Measurements from ENCODE around the gene DNM3. TPM values are rescaled to one million over a fixed set of nuclear protein-coding genes. Genes with fewer than 3 reads are reported as not detected.
A peak's percentile ranks its signal among the peaks of the same experiment; 100 is the strongest.

DNM3 gene
- total and polyA plus RNA-seq, 9 of the 15 experiments (the other 6 are each of a cell fraction or from before 2014, with no cell fraction given): 0.08 to 0.36 (median 0.22) TPM; not detected in 1

GRCh38 chr1:171904778-171905450 lies 63.6 kb downstream of the DNM3 start:
- ATAC-seq (peak; percentile 39), DNase-seq (ENCODE audit: extremely low read depth in 1 of 4, low spot score in 3 of 4) (no peak), FAIRE-seq (no peak)
- no peak overlapping the region for H2AFZ ChIP-seq (ENCODE audit: low read depth, low read length)
- H3K27me3 ChIP-seq (ENCODE audit: control insufficient read depth in 2 of 2, insufficient read depth in 2 of 2, low read length in 2 of 2): peaks cover 3 to 5% of the 10 kb centered on the region in 2 experiments; a peak in 2 of 5 replicates
- no TSS peak for BruUV-seq (replicated peaks)
- CTCF ChIA-PET (ENCODE audit: low intra/inter-chr PET ratio): no interaction called here
- WGBS (ENCODE audit: insufficient coverage, low coverage, missing lambda C conversion rate): under 1% methylated on average over 5 of the region's 5 CpGs
- H3K9me3 ChIP-seq (replicated peaks; ENCODE audit: control insufficient read depth, insufficient read depth, low read depth, low read length): no peaks in the 10 kb centered on the region
- H3K9ac ChIP-seq (ENCODE audit: insufficient read depth in 1 of 2, low read depth in 2 of 2, low read length in 2 of 2): no peak overlapping the region
- no peaks in the 10 kb centered on the region for H3K36me3 ChIP-seq (ENCODE audit: control insufficient read depth, insufficient read depth, low read length)
- H3K79me2 ChIP-seq (ENCODE audit: control insufficient read depth, insufficient read depth, low read length): no peaks in the 10 kb centered on the region
- no peaks in the 10 kb centered on the region for H3K9me1 ChIP-seq (ENCODE audit: control insufficient read depth, insufficient read depth, low read length)
- no peaks in the 10 kb centered on the region for H3K4me1 ChIP-seq (replicated peaks in 1 of 2; ENCODE audit: control insufficient read depth in 2 of 2, insufficient read depth in 2 of 2, low read length in 2 of 2)
- H4K20me1 ChIP-seq (replicated peaks; ENCODE audit: control insufficient read depth, insufficient read depth, low read length): no peaks in the 10 kb centered on the region
- POLR2A ChIA-PET: interaction anchor here (0.7 kb wide), 1 partner anchor 15 kb away, joined by 3 read pairs; no protein-coding TSS in a partner anchor
- no peak overlapping the region for H3K27ac ChIP-seq (ENCODE audit: extremely low read depth, low read depth, low read length)
- H3K4me2 ChIP-seq (ENCODE audit: insufficient read depth, low read length): no peak overlapping the region
- no peak overlapping the region for H3K4me3 ChIP-seq
- intact Hi-C loops (cut with micrococcal nuclease): no loop called here
- in situ Hi-C loops (cut with MboI): no loop called here
- TF ChIP-seq RAD21 (CRISPR knock-in tag; conservative IDR thresholded peaks at IDR 0.05 in 1 of 2, IDR thresholded peaks at IDR 0.05 in 1 of 2) (no peak), CCAR2 (IDR thresholded peaks at IDR 0.05; ENCODE audit: low read depth, low read length) (no peak), EGR1 (conservative IDR thresholded peaks at IDR 0.05) (no peak), ATF3 (IDR thresholded peaks at IDR 0.05) (peak; percentile 77), ATF3 (CRISPR knock-in tag; conservative IDR thresholded peaks at IDR 0.05) (no peak), ZNF175 (CRISPR knock-in tag; IDR thresholded peaks at IDR 0.05; ENCODE audit: low read depth) (no peak), PATZ1 (CRISPR knock-in tag; IDR thresholded peaks at IDR 0.05; ENCODE audit: borderline replicate concordance) (no peak), E4F1 (CRISPR knock-in tag; IDR thresholded peaks at IDR 0.05; ENCODE audit: borderline replicate concordance) (no peak), GTF2A2 (tag; IDR thresholded peaks at IDR 0.05) (no peak), MEIS2 (IDR thresholded peaks at IDR 0.05; ENCODE audit: partially characterized antibody) (no peak), MTA3 (IDR thresholded peaks at IDR 0.05; ENCODE audit: borderline replicate concordance) (no peak), SIN3B (IDR thresholded peaks at IDR 0.05; ENCODE audit: low read depth) (no peak), POLR2B (IDR thresholded peaks at IDR 0.05; ENCODE audit: low read depth, partially characterized antibody) (no peak), FOXM1 (IDR thresholded peaks at IDR 0.05; ENCODE audit: low read depth) (no peak), FOXM1 (CRISPR knock-in tag; IDR thresholded peaks at IDR 0.05; ENCODE audit: low read depth) (no peak), RFX1 (IDR thresholded peaks at IDR 0.05) (no peak), ASH1L (IDR thresholded peaks at IDR 0.05; ENCODE audit: borderline replicate concordance, low read depth, partially characterized antibody) (no peak), MAFK (IDR thresholded peaks at IDR 0.05; ENCODE audit: low read length) (peak; percentile 50; the same call in 1 of the 2 replicates)
